ENCODE measurements around the gene PPFIA3.
"Not testable (repeated sequence)": the region's sequence is repeated elsewhere in the genome, so short reads cannot be mapped to it uniquely, and the experiment has no call there.

PPFIA3 gene

GRCh38 chr19:49103331-49104085, 15.8 kb upstream of the PPFIA3 start:
- DNase-seq: no peak

- DNase-seq: no peak
Measured at GRCh38 chr19:49104229-49104864, 15.0 kb upstream of the PPFIA3 start.

DNA sequence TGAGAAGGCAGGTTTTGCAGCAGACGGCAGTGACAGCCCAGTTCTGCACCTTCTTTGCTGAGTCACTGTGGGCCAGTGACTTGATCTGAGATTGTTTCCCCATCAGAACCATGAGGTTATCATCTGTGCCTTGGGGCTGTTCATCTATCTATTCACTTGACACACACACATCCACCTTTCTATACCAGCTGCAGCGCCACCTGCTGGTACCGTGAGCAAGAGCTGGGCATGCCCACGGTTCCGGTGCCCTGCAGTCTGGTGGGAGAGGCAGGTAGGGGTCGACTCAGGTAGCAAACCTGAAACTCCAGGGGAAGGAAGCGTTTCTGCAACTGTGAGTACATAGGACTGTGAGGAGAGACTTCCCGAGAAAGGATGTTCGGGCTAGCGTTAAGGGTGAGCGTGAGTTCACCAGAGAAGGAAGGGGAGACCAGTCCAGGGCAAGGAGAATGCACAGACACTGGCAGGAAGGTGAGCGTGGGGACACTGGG, 12.7 kb upstream of the PPFIA3 start:
- DNase-seq: peak; percentile 47 to 56

DNA sequence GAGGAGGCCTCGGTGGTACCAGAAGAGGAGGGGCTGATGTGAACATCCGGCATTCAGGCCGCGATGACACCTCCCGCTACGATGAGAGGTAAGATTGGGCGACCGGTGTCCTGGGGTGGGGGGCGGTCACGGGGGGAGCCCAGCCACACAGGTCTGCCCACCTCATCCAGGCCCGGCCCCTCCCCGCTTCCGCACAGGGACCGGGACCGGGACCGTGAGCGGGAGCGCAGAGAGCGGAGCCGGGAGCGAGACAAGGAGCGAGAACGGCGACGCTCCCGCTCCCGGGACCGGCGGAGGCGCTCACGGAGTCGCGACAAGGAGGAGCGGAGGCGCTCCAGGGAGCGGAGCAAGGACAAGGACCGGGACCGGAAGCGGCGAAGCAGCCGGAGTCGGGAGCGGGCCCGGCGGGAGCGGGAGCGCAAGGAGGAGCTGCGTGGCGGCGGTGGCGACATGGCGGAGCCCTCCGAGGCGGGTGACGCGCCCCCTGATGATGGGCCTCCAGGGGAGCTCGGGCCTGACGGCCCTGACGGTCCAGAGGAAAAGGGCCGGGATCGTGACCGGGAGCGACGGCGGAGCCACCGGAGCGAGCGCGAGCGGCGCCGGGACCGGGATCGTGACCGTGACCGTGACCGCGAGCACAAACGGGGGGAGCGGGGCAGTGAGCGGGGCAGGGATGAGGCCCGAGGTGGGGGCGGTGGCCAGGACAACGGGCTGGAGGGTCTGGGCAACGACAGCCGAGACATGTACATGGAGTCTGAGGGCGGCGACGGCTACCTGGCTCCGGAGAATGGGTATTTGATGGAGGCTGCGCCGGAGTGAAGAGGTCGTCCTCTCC, 11.5 kb upstream of the PPFIA3 start:
- DNase-seq: no peak

- DNase-seq: no peak
Measured at GRCh38 chr19:49109051-49109450, 10.3 kb upstream of the PPFIA3 start.

GRCh38 chr19:49109569-49110233, 9.6 kb upstream of the PPFIA3 start:
- no peak for DNase-seq

DNA sequence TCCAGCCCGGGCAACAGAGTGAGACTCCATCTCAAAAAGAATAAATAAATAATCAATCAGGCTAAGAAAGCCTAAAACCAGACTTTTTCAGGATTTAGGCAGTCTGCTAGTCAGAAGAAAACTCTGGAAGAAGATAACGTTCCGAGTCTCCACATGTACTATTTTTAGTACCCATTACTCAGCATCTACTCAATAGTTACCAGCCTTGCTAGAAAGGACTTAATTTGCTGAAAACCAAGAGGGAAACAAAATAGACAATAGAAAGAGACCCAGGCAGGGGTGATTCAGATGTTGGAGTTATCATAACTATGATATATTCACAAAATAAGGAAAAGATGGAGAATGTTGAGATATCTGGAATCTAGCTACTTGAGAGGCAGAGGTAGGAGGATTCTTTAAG, 8.8 kb upstream of the PPFIA3 start:
- DNase-seq: no peak

DNA sequence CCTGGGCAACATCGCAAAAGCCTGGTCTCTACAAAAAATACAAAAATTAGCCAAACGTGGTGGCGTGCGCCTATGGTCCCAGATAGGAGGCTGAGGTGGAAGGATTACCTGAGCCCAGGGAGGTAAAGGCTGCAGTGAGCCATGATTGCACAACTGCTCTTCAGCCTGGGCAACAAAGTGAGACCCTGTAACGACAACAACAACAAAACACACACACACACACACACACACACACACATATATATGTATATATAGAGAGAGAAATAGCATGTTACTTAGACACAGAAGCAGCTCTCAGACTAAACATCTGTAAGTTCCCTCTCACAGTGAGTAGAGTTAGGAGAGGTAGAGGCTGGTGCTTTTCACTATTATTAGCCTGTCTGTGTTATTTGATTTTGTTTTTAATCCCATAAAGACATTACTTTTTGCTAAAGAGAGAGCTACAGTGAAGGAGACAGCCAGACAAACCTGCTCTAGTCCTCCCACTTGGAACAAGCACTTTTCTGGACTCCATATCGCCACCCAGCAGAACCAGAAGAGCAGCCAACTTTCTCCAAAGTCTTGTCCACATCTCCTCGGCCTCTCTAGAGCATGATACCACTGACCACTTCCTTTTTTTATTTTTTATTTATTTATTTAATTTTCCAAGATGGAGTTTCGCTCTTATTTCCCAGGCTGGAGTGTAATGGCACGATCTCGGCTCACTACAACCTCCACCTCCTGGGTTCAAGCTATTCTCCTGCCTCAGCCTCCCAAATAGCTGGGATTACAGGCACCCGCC, 7.9 kb upstream of the PPFIA3 start:
- no peak for DNase-seq

DNA sequence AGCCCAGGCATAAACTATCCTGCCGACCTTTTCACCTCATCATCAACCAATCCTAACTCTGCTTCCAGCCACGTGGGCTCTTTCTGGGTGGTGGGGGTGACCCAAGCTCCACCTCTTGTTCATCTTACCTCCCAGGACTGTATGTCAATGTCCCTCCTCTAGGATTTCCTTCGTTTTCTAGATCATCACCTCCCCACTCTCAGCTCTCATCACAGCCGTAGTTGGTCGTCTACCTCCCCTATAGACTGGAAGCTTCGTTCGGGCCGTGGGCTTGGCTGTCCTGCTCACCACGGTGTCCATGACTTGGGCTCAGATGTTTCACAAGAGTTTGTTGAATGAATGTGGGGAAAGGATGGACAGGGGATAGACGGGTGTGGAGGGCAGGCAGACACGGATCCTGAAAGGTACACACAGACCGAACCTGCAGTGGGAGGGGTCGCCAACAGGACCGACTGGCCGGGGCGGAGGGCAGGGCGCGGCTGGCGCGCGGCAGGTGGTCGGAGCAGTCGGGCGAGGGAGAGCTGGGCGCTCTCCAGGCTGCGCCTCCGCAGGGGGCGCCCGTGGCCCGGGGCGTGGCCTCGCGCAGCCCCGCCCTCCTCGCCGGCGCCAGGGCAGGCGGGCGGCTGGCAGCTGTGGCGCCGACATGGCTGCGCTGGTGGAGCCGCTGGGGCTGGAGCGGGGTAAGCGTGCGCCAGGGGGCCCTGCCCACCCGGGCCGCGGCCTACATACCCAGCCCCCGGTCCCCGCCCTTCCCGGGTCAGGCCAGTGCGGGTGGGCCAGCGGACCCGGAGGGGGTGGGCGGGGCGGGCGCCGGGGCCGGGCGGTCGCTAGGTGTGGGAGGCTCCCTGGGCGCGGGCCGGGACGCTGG, 5.3 kb upstream of the PPFIA3 start, which contains the start of gene LIN7B:
TSS of gene LIN7B (plus strand) at position 609 of the 868 bp plus-strand sequence. CDS start at position 644, 35 bp downstream.
- peak; percentile 46 to 73 for DNase-seq

- peak in 1 of 2 experiments; percentile 30 for DNase-seq
Measured at GRCh38 chr19:49114630-49115363, 4.5 kb upstream of the PPFIA3 start.

- no peak for DNase-seq
Measured at GRCh38 chr19:49116544-49116943, 2.8 kb upstream of the PPFIA3 start.

DNA sequence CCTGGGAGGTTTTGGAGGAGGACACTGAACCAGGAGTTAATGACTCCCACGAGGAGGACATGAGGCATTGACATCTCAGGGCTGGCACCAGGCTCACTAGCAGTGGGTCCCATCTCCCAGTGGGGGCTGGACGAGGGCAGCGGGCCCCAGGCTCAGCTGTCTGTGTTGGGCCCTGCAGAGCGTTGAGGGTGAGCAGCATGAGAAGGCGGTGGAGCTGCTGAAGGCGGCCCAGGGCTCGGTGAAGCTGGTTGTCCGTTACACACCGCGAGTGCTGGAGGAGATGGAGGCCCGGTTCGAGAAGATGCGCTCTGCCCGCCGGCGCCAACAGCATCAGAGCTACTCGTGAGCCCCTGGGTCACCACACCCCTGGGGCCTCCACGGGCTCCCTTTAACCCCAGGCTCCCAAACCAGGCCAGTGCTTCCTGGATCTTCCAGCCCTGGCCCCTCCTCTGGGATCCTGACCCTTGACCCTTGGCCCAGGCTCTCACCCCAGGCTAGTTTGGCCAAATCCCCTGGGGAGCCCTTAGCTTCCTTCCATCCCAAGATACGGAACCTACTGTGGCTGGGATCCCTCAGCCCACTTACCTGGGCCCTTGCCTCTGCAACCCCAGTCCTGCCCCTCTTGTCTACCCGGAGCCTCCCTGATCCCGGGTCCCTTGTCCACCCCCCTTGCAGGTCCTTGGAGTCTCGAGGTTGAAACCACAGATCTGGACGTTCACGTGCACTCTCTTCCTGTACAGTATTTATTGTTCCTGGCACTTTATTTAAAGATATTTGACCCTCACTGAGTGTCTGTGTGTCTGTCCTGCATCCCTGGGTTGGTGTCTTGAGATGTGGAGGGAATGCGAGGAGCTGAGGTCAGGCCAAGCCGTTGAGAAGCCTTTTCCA, 1.4 kb upstream of the PPFIA3 start:
- no peak for DNase-seq

DNA sequence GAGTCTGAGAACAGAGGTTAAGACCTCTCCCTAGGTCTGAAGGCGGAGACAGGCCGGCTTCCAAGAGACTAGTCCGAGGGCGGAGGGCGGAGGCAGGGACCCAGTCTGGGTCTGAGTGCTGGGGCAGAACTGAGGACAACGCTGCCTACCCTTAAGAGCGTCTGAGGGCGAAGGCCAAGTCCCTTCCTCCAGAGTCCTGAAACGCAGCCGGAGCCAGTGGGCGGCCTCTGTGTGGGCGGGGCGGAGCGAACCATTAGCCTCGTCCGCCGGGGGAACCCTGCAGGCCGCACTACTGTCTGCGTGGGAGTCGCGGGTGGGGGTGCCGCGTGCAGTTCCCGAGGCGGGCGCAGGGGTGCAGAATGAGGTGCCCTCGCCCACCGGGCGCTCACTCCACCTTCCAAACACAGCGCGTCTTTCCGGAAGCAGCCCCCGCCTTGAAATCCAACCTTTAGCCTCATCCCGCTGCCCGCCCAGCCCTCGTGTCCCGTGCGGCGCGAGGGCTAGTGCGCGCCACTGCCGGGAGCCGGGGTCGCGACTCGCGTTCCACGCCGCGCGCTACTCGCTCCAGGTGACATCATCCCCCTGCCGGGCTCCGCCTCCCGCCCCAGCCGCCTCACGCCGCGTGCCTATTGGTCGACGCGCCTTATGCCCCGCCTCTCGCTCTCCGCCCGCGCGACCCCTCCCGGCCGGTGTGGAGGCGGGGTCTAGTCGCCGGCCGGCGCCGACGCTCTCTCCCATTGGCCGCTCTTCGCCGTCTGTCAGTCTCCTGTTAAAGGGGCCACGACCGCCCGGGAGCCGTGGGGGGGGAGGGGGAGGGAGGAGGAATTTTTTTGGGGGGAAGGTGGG, 556 bp upstream of the PPFIA3 start, which contains the start of gene C19orf73:
TSS of gene C19orf73 (minus strand) at position 579 of the 846 bp plus-strand sequence. CDS start at position 458, 121 bp downstream.
- DNase-seq: peak; percentile 83 to 86

DNA sequence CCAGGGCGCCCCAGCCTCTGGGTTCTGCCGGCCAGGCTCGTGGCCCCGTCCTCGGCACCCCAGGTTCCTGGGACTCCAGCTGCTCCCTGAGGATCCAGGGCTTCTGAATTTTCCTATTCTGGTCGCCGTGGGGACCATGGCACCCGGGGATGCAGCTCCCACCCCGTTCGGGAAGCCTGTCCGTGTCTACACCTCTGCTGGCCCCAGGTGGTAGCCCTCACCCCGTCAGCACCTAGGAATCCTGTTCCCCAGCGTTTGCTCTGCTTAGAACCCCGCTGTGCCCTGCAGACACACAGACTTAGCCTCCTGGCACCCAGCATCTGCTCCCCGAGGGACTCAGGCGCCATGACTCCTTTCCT, 960 bp downstream of the PPFIA3 start:
- no peak for DNase-seq

GRCh38 chr19:49120868-49121267, 1.5 kb downstream of the PPFIA3 start:
- no peak for DNase-seq

DNA sequence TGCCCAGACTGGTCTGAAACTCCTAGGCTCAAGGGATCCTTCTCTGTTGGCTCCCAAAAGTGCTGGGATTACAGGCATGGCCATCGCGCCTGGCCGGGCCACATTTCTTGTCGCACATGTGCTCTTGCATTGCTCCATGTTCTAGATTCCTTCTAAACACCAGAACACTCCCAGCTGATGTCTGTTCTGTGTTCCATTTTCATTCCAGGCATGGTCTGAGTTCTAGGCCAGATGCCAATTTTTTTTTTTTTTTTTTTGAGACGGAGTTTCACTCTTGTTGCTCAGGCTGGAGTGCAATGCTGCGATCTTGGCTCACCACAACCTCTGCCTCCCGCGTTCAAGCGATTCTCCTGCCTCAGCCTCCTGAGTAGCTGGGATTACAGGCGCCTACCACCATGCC, 2.5 kb downstream of the PPFIA3 start:
- DNase-seq: not testable (repeated sequence)

- not testable (repeated sequence) for DNase-seq
Measured at GRCh38 chr19:49123285-49123684, 3.9 kb downstream of the PPFIA3 start.

Measured in SHP77 (cell line).